ENCODE measurements around the gene RSRC1.

Gene RSRC1

DNA sequence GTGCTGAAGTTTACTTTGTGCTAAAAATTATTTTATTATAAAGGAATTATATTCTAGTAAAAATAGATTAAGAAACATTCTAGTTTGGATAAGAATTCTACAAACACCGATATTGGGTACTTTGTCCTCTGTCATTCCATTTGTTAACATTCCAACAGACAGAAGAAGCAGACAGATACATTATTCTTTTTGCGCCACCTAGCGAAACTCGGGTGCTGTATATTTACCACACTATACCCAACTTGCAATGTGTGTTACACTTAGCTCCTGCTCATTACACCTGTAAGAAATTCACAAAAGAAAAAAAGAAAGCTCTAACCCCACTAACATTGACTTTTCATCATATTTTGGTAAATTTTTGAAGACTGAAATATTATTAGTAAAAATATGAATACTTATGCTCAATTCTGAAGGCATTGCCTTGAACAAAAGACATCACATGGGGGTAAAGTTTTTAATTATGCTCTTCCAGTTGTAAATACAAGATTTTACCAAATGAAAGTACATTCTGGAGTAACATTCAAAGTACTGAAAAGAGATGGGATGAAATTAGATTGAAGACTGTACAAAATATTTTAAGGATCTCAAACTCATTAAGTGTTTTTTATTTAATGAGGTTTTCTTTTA is 324.6 kb downstream of the RSRC1 start:
- in situ Hi-C loops (cut with HindIII; ENCODE audit: low pct_unique_long_range_greater_than_20kb, low sequenced_read_pairs), result no loop called here
- TF ChIP-seq JUND (IDR thresholded peaks at IDR 0.05; ENCODE audit: low read depth), result no peak
- peak; percentile 18 to 86 for DNase-seq (ENCODE audit: low read depth in 1 of 2, low spot score in 1 of 2)

DNA sequence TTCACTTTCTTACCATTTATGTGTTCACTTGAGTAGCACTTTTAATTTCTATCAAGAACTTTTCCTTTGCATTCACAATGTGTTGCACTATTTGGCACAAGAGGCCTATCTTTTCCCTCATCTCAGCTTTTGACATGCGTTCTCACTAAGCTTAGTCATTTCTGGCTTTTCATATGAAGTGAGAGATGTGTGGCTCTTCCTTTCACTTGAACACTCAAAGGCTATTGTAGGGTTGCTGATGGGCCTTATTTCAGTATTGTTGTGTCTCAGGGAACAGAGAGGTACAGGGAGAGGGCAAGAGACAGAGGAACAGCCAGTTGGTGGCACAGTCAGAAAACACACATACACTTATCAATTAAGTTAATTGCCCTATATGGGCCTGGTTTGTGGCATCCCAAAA is 333.7 kb downstream of the RSRC1 start:
- in situ Hi-C loops (cut with HindIII; ENCODE audit: low pct_unique_long_range_greater_than_20kb, low sequenced_read_pairs), result no loop called here
- no peak for TF ChIP-seq JUND (IDR thresholded peaks at IDR 0.05; ENCODE audit: low read depth)
- DNase-seq (ENCODE audit: low read depth in 1 of 2, low spot score in 1 of 2), result no peak

DNA sequence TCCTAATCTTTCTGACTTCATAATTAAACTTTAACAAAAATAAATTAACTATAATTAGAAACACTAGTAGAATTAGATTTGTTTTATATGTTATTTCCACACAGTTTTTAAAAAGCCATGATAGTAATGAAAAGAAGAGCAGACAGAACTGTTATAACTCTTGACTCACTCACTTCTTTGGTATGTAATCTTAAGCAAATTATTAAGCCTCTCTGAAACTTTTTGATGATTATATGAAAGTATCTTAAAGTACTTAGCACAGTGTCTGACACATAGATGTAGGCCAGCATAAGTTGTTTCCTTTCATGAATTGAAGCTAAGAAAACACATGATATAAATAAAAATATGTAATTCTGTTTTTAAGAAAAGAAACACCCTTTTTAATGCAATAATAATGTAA is 337.5 kb downstream of the RSRC1 start:
- no peak for TF ChIP-seq JUND (IDR thresholded peaks at IDR 0.05; ENCODE audit: low read depth)
- no peak for DNase-seq (ENCODE audit: low read depth in 1 of 2, low spot score in 1 of 2)
- in situ Hi-C loops (cut with HindIII; ENCODE audit: low pct_unique_long_range_greater_than_20kb, low sequenced_read_pairs), result no loop called here

DNA sequence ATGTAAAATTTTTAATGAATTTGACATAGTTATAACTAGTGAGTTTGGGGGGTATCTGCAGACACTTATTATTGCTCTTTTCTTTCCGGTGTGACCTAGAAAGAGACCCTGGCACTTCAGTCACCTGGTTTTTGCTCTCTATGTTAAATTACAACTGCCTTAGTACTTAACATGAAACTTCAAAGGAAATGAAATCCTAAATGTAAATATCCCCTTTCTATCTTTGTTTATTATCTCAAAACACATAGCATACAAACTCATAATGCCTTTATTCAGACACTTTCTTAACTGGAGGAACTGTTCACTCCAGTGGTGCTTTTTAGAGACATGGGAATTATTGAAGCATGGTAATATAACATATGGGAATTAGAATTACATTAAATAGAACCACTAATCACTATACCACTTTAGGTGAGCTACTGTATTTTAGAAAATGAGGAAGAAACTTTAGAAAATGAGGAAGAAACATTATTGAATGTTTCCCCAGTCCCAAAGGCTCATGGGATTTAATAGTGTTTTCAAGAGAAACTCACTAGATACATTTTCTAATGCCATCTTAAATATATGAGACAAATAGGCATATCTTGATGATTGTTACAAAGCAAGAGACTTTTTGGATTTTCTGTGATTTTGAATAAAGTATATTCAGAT is 341.6 kb downstream of the RSRC1 start:
- DNase-seq (ENCODE audit: low read depth in 1 of 2, low spot score in 1 of 2), result peak in 1 of 2 experiments; percentile 22
- no peak for TF ChIP-seq JUND (IDR thresholded peaks at IDR 0.05; ENCODE audit: low read depth)
- in situ Hi-C loops (cut with HindIII; ENCODE audit: low pct_unique_long_range_greater_than_20kb, low sequenced_read_pairs), result no loop called here

DNA sequence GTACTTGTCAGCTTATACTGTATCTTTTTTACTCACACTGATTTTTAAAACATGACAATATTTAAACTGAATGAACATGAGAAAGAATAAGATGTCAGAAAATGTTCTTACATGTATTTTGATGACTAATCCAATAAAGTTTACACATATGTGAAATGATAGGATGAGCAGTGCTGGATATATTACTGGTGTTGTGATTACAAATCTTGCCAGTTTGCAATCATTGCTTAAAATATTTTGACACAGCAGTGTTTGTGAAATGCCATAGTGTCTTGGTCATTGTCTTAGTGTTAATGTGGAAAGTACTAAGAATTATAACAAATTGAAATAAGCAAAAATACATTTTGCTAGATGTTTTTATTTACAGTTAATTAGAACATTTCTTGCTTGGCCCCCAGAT is 342.4 kb downstream of the RSRC1 start:
- DNase-seq (ENCODE audit: low read depth in 1 of 2, low spot score in 1 of 2), result no peak
- in situ Hi-C loops (cut with HindIII; ENCODE audit: low pct_unique_long_range_greater_than_20kb, low sequenced_read_pairs), result no loop called here
- no peak for TF ChIP-seq JUND (IDR thresholded peaks at IDR 0.05; ENCODE audit: low read depth)

DNA sequence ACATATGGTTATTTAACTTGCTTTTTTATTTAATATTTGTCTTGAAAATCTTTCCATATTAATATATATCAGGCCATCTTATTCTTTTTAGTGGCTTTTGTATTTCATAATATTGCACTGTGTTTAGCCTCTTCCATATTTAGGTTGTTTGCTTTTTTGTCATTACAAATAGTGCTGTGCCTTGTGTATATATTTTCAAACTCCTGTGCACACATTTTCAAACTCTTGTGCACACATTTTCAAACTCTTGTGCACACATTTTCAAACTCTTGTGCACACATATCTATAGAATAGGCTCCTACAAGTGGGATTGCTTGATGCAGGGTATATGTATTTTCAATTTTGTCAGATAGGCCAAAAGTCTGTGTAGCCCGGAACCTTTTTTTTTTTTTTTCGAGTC is 343.1 kb downstream of the RSRC1 start:
- in situ Hi-C loops (cut with HindIII; ENCODE audit: low pct_unique_long_range_greater_than_20kb, low sequenced_read_pairs), result no loop called here
- TF ChIP-seq JUND (IDR thresholded peaks at IDR 0.05; ENCODE audit: low read depth), result no peak

DNA sequence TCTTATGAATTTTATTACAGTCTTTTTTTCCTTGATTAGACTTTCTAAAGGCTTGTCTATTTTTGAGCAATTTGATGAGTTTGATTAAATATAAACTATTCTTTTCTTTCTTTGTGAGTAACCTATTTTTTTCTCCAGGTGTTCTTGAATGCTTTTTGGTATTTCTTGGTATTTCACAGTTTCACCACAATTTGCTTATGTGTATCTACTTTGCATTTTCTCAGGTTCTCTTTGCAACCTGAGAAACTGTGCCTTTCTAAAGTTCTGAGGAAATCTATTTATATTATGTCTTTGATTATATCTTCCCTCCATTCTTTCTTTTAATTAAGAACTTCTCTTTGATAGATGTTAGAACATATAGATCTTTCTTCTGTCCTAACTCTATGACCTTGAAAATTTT is 344.0 kb downstream of the RSRC1 start:
- no peak for DNase-seq (ENCODE audit: low read depth in 1 of 2, low spot score in 1 of 2)
- in situ Hi-C loops (cut with HindIII; ENCODE audit: low pct_unique_long_range_greater_than_20kb, low sequenced_read_pairs), result no loop called here
- TF ChIP-seq JUND (IDR thresholded peaks at IDR 0.05; ENCODE audit: low read depth), result no peak

More for the DNA sequence above, 343.1 kb downstream of the RSRC1 start:
- peak in 1 of 2 experiments; percentile 35 for DNase-seq (ENCODE audit: low read depth in 1 of 2, low spot score in 1 of 2)

DNA sequence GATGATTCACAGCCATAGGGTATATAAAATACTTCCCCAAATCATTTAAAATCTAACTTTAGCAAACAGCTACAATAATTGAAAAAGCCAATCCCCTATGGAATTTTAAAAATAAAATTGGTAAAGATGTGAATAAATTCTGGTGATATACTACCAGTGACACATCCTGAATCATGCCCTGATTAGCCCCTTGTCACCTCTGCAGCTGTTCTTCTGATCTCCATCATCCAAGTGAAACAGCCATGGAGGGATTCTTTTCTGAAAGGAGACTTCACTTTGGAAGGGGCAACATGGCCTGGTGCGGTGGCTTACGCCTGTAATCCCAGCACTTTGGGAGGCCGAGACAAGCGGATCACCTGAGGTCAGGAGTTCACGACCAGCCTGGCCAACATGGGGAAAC is 345.5 kb downstream of the RSRC1 start:
- no peak for DNase-seq (ENCODE audit: low read depth in 1 of 2, low spot score in 1 of 2)
- in situ Hi-C loops (cut with HindIII; ENCODE audit: low pct_unique_long_range_greater_than_20kb, low sequenced_read_pairs), result no loop called here

DNA sequence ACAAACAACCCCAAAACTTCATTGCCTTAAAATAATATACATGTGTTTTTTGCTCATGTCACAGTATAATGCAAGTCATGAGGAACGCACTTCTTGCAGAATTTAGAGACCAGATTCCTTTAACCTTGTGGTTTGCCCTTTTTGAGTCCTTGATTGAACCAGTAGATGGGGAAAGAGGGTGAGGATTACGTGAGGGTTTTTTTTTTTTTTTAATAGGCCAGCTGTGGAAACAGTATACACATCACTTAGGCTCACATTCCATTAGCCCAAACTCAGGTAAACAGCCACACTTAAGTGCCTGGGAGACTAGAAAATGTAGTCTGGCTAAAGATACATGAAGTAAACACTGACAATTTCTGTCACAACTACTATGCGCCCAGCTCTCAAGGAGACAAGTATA is 346.2 kb downstream of the RSRC1 start:
- in situ Hi-C loops (cut with HindIII; ENCODE audit: low pct_unique_long_range_greater_than_20kb, low sequenced_read_pairs), result no loop called here
- DNase-seq (ENCODE audit: low read depth in 1 of 2, low spot score in 1 of 2), result no peak
- TF ChIP-seq JUND (IDR thresholded peaks at IDR 0.05; ENCODE audit: low read depth), result no peak

More for the DNA sequence above, 345.5 kb downstream of the RSRC1 start:
- no peak for TF ChIP-seq JUND (IDR thresholded peaks at IDR 0.05; ENCODE audit: low read depth)

DNA sequence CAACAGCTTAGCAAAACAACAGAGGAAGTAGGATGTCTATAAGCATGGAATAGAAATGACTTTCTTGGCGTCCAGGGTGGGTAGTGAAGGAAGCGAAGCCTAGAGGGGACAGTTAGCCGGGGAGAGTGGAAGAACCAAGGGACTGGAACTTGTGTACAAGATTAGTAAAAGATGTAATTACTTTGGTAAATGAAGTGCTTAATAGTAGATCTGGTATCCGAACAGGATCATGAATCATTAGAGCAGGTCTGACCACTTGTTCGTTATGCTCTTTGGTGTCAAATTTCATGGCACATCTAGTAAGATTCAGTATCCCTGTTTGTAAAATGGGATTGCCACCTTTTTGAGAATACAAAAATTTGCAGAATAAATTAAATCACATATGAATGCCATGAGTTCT is 348.6 kb downstream of the RSRC1 start:
- in situ Hi-C loops (cut with HindIII; ENCODE audit: low pct_unique_long_range_greater_than_20kb, low sequenced_read_pairs), result no loop called here
- peak in 1 of 2 experiments; percentile 57 for DNase-seq (ENCODE audit: low read depth in 1 of 2, low spot score in 1 of 2)
- no peak for TF ChIP-seq JUND (IDR thresholded peaks at IDR 0.05; ENCODE audit: low read depth)

DNA sequence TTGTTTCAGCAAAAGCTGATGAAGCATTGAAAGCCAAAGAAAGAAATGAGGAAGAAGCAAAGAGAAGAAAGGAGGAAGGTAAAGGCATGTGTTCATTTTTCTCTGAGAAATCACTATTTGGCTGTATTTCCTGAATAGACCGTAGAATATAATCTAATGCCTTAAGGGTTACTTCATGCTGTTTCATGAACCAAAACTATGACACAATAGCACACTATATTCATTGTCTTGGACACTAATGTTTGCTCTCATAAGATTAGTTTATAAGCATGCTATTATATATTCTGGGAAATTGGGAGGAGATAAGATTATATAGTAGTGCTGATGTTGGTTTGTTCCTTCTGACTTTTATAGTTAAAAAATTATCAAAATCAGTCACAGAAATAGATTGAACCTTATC is 351.0 kb downstream of the RSRC1 start:
- TF ChIP-seq JUND (IDR thresholded peaks at IDR 0.05; ENCODE audit: low read depth), result no peak
- in situ Hi-C loops (cut with HindIII; ENCODE audit: low pct_unique_long_range_greater_than_20kb, low sequenced_read_pairs), result no loop called here
- no peak for DNase-seq (ENCODE audit: low read depth in 1 of 2, low spot score in 1 of 2)

DNA sequence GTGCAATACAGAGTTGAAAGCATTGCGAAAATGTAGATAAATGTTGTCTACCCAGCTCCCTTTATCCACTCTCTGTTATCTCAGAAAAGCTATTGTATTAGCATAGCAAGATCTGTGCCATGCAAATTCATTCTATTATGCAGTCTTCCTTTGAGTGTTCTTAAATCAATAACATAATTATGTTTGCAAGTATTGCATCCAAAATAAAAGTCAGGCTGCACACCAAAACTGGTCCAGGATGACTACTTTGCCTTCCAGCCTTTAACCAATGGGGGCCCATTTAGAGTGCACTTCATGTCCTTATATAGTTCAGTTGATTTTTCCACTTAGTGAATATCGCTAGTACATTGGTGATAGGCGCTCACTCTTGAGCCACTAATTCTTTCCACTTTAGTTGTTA is 353.7 kb downstream of the RSRC1 start:
- in situ Hi-C loops (cut with HindIII; ENCODE audit: low pct_unique_long_range_greater_than_20kb, low sequenced_read_pairs), result no loop called here
- no peak for TF ChIP-seq JUND (IDR thresholded peaks at IDR 0.05; ENCODE audit: low read depth)
- no peak for DNase-seq (ENCODE audit: low read depth in 1 of 2, low spot score in 1 of 2)

DNA sequence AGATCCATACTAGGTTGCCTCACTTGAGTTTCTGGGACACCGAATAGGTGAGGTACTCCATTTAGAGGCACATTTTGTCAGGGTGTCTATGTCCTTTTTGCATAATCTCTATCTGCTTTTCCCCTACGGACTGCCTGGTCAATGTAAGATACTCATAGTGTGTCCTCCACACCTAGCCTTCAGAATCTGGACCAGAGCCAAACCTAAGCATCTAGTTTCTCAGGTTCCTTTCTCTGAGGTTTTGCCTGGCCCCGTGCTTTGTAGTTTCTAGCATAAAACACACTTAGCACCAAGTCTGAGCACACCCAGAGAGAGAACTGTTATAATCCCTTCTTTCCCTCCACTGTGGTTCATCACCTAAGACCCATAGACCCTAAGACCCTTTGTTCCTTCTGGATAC is 355.2 kb downstream of the RSRC1 start:
- TF ChIP-seq JUND (IDR thresholded peaks at IDR 0.05; ENCODE audit: low read depth), result no peak
- in situ Hi-C loops (cut with HindIII; ENCODE audit: low pct_unique_long_range_greater_than_20kb, low sequenced_read_pairs), result no loop called here

More for the DNA sequence above, 355.2 kb downstream of the RSRC1 start:
- peak in 1 of 2 experiments; percentile 55 for DNase-seq (ENCODE audit: low read depth in 1 of 2, low spot score in 1 of 2)
